Vagina (tissue), 2 donors: Measurements from ENCODE around the gene DKC1.

Experiments used
- POLR2A ChIP-seq, 2 donors: fragments of 450-650 bp; IDR thresholded peaks; one replicate each; pipeline ENCODE4 v1.6.1; 2017; ENCODE audit warnings: antibody characterized with exemption in 2 of 2, mild to moderate bottlenecking in 2 of 2, moderate library complexity in 2 of 2
- TF ChIP-seq, protein P1 (sequence below), 3 experiments: fragments of 450-650 bp in 2 of 3; fragments of 200-600 bp in 1 of 3; sonication (generic) in 1 of 3; IDR thresholded peaks; one replicate each; pipeline ENCODE4 v1.5.1; 2017 to 2019; ENCODE audit warnings: antibody characterized with exemption in 3 of 3, mild to moderate bottlenecking in 2 of 3, moderate library complexity in 2 of 3

DNA sequence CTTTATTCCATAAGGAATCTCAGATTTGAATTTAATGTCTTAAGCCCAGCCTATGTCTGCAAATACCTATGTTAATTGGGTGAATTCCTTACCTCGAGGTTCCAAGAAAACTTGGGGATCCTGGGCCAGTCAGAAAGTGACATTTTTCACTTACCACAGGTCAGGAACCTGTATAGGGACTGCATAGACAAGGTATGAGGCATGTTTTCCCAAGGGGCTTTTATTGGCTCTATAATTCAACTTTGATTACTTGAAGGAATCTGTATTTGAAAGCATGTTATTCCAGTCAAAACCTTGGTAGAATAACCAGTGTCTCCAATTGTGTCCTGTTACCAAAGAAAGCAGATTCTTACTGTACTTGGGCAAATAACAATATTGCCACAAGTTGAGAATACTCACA, 51.1 kb downstream of the DKC1 start:
- TF ChIP-seq POLR2A (IDR thresholded peaks at IDR 0.05): no peak
- TF ChIP-seq, protein P1, sequence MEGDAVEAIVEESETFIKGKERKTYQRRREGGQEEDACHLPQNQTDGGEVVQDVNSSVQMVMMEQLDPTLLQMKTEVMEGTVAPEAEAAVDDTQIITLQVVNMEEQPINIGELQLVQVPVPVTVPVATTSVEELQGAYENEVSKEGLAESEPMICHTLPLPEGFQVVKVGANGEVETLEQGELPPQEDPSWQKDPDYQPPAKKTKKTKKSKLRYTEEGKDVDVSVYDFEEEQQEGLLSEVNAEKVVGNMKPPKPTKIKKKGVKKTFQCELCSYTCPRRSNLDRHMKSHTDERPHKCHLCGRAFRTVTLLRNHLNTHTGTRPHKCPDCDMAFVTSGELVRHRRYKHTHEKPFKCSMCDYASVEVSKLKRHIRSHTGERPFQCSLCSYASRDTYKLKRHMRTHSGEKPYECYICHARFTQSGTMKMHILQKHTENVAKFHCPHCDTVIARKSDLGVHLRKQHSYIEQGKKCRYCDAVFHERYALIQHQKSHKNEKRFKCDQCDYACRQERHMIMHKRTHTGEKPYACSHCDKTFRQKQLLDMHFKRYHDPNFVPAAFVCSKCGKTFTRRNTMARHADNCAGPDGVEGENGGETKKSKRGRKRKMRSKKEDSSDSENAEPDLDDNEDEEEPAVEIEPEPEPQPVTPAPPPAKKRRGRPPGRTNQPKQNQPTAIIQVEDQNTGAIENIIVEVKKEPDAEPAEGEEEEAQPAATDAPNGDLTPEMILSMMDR (IDR thresholded peaks at IDR 0.05): no peak
